ENCODE data around the gene CA4.

- no peak for TF ChIP-seq CTCF (conservative IDR thresholded peaks at IDR 0.05; ENCODE audit: low read length)
- TF ChIP-seq EZH2phosphoT487 (IDR thresholded peaks at IDR 0.05; ENCODE audit: borderline replicate concordance, low read depth, low read length), result no peak
These were observed 21.9 kb downstream of the CA4 start for GRCh38 chr17:60171753-60172079.

Measured in OCI-LY7 (cell line).